Activated naive CD8-positive, alpha-beta T cell treated with anti-CD3 and anti-CD28 coated beads, Interleukin-2, amount 50 U/mL, for 16 hours (primary cell): ENCODE measurements around the gene IFRD2.
"Not testable (repeated sequence)": the region's sequence is repeated elsewhere in the genome, so short reads cannot be mapped to it uniquely, and the experiment has no call there.

Experiments used
- DNase-seq: peaks from one replicate; pipeline ENCODE4 v3.0.0-alpha.2; 2020; ENCODE audit warnings: low read depth, low spot score

Gene IFRD2

GRCh38 chr3:50286322-50287227 is 5.7 kb downstream of the IFRD2 start:
- DNase-seq, result no peak

DNA sequence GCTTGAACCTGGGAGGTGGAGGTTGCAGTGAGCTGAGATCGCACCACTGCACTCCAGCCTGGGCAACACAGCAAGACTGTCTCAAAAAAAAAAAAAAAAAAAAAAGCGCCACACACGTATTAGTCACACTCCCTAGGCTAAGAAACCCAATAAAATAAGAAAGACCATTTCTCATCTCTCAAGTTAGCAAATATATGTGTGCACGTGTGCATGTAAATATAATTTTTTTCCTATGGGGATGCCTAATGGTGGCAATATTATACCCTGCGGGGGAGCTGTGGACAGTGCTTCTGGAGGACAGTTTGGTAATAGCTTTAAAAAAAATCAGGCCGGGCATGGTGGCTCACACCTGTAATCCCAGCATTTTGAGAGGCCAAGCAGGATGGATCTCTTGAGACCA is 8.1 kb downstream of the IFRD2 start:
- DNase-seq, result not testable (repeated sequence)

GRCh38 chr3:50279255-50280016 is 12.8 kb downstream of the IFRD2 start:
- DNase-seq, result no peak

DNA sequence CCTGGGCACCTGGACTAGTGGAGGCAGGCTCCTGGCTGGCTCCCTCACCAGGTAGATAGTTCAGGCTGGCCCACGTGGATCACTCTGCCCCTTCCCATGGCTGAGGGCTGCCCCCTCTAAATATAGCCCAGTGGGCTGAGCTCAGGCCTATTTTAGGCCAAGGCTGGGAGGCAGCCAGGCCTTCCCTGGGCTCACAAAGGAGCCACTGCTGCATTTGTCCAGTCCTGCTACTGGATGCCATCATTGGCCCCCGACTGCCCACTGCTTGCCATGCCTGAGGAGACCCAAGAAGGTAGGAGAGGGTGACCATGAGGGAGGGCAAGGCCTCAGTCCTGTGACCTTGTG is 13.4 kb downstream of the IFRD2 start, which contains the start of gene LSMEM2:
LSMEM2 (plus strand) TSS at position 208 of the 345 bp plus-strand sequence; CDS start at position 235, 27 bp downstream.
- DNase-seq, result no peak

DNA sequence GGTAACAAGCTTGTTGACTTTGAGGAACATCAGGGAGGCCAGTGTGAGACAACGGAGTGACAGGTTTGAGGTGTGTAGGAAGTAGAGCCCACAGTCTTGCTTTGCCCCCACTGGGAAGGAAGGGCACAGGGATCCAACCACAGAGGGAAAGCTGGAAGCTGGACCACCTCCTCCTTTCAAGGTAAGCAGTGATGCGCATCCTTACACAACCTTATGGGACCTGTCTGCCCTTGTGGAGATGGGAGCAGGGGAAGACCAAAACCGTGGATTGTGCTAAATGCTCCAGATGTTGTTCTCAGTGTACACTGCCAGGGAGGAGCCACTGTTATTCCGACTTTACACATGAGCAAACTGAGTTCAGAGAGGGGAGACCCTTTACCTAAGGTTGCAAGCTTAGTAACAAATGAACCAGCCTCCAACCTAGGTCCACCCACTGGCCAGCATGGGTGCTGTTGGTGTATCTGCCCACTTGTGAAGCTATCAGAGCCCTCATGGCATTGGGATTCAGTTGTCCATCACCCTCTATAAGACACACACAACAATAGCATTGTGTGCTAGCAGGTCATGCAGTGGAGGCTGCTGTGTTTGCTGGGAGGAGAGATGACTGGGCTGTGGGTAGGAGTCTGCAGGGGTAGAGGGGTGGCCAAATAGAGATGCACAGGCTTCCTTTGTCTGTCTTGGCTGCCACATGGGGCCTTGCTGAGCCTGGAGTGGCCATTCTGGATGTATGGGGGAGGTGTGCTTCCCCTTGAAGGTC is 13.9 kb downstream of the IFRD2 start:
- DNase-seq, result no peak

DNA sequence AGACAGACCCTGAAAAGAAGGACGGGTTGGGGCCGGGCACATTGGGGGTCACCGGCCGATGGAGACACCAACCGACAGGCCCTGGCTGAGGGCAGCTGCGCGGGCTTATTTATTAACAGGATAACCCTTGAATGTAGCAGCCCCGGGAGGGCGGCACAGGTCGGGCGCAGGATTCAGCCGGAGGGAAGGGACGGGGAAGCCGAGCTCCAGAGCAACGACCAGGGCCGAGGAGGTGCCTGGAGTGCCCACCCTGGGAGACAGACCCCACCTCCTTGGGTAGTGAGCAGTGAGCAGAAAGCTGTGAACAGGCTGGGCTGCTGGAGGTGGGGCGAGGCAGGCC is 15.5 kb downstream of the IFRD2 start:
- no peak for DNase-seq

DNA sequence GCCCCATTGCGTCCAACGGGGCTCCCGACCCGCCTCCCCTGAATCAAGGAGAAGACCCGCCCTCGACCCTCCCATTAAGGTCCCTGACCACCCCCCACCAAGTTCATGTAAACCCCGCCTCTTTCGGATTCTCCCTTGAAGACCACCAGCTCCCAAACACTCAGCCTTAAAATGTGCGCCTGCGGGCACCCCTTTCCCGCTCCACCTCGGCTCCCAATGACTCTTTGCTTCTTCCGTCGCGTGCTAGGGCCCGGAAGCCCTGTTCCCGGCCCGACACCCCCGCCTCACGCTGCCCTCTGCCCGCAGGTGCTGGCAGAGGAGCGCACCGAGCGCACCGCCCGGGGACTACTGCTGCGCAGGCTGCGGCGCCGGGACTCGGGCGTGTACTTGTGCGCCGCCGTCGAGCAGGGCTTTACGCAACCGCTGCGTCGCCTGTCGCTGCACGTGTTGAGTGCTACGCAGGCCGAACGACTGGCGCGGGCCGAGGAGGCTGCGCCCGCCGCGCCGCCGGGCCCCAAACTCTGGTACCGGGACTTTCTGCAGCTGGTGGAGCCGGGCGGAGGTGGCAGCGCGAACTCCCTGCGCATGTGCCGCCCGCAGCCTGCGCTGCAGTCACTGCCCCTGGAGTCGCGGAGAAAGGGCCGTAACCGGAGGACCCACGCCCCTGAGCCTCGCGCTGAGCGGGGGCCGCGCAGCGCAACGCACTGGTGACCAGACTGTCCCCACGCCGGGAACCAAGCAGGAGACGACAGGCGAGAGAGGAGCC is 16.1 kb downstream of the IFRD2 start:
- no peak for DNase-seq

- no peak for DNase-seq
Observed at GRCh38 chr3:50275141-50275995, 16.9 kb downstream of the IFRD2 start.

GRCh38 chr3:50274371-50275104 is 17.7 kb downstream of the IFRD2 start:
- DNase-seq, result peak; percentile 53

DNA sequence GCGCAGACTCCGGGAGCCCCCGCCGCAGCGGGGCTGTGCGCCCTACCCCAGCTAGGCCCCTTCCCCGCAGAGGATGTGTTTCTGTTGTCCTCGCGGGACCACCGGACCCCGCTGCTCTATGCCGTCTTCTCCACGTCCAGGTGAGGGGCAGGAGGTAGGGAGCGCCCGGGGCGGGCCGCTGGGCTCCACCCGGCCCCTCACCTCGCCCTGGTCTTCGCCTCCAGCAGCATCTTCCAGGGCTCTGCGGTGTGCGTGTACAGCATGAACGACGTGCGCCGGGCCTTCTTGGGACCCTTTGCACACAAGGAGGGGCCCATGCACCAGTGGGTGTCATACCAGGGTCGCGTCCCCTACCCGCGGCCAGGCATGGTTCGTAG is 18.6 kb downstream of the IFRD2 start:
- DNase-seq, result no peak

- peak; percentile 76 for DNase-seq
Observed at GRCh38 chr3:50272911-50273688, 19.1 kb downstream of the IFRD2 start.

DNA sequence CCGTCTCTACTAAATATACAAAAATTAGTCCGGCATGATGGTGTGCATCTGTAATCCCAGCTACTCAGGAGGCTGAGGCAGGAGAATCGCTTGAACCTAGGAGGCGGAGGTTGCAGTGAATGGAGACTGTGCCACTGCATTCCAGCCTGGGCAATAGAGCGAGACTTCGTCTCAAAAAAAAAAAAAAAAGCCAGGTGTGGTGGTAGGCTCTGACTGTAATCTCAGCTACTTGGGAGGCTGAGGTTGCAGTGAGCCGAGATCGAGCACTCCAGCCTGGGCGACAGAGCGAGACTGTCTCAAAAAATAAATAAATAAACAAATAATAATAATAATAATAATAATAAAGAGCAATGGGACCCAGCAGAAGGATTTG is 19.7 kb downstream of the IFRD2 start:
- not testable (repeated sequence) for DNase-seq

DNA sequence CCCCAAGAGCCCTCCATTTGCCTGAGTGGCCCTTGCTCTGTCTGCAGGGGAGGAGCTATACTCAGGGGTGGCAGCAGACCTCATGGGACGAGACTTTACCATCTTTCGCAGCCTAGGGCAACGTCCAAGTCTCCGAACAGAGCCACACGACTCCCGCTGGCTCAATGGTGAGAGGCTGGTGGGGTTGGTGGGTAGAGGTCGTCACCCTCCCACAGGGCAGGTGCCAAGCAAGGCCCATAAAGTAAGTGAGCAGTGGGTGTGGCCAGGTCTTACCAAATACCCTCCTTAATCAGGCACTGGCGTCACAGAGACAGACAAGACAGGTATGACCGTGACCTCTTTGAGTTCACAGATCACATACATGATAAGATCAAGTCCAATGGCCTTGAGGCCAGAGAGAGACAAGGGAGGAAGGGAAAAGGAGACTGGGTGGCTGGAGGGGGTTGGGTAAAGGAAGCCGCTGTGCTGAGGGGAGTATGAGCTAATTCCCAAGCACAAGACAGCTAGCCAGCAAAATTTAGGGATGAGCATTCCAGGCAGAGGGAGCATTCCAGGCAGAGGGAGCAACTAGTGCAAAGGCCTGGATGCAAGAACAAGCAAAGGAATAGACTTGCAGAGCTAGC is 20.8 kb downstream of the IFRD2 start:
- DNase-seq, result no peak

DNA sequence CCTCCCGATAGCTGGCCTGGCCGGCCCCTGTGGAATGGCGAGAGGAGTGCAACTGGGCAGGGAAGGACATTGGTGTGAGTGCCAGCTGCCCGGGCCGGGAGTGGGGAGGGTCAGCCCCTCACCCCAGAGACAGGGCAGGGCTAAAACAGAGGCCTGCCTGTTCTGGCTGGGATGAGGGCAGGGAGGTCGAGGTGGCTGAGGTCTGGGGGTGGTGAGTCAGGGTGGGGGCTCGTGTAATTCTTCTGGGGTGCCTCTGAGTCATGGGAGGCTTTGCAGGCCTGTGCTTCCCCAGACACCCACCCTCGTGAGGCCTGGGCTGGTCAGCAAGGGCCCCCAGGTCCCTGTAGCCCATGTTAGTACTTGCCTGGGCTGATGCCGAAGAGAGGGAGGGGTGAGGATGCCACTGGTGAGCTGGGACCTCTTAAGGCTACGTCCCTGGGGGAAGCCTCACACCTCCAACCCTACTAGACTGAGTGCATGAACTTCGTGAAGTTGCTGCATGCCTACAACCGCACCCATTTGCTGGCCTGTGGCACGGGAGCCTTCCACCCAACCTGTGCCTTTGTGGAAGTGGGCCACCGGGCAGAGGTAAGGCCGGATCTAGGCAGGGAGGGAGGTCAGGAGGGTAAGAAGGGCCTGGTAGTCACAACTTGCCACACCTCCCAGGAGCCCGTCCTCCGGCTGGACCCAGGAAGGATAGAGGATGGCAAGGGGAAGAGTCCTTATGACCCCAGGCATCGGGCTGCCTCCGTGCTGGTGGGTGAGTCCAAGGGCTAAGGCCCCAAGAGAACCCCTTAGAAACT is 21.6 kb downstream of the IFRD2 start:
- no peak for DNase-seq

- no peak for DNase-seq
Observed at GRCh38 chr3:50269977-50270413, 22.2 kb downstream of the IFRD2 start.

DNA sequence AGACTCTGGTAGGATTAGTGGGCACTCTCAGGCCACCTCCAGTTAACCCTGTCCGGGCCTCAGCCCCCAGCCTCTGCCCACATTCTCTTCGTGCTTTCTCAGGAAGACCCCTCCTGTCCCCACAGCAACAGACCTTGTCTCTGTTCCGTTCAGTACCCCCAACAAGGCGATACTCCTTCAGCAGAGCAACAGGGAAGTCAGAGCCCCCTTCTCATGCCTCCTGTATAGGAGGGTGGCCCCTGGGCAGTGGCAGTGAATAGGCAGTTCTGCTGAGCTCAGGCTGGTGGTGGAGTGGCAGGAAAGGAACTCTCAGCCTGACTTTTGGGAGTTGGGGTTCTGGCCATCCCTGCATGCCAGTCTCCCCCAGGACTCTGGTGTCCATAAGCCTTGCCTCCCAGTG is 22.8 kb downstream of the IFRD2 start:
- no peak for DNase-seq

GRCh38 chr3:50268703-50269451 is 23.4 kb downstream of the IFRD2 start, which contains the start of gene SEMA3B:
SEMA3B (plus strand) TSS chr3:50269147; CDS start chr3:50269241, 94 bp downstream.
- no peak for DNase-seq
